DMS53 treated with DMSO at 0.1 percent for 48 hours (cell line): ENCODE measurements around the gene HEMK1.

Experiments used
- DNase-seq: peaks from one replicate; lab custom pipeline; 2025; ENCODE audit not compliant: unreplicated experiment; lab: John Stamatoyannopoulos, UW

HEMK1 gene

DNA sequence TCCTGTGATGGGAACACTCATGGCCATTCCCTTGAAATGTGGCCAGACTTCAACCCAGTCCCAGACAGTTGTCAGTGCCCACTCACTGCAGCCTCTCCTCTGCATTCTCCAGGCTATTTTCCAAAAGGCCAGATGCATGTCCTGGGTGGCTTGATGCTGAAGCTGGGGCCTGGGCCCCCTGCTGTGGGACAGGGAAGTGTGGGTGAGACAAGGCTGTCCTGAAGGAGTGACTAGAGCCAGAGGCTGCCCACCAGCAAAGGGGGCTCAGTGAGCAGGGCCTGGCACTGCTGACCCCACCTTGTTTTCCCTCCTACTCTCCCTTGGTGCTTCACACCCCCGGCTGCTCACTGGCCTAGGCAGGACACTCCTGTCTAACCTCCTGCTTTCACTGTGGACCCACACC is 30.4 kb downstream of the HEMK1 start:
- no peak for DNase-seq

DNA sequence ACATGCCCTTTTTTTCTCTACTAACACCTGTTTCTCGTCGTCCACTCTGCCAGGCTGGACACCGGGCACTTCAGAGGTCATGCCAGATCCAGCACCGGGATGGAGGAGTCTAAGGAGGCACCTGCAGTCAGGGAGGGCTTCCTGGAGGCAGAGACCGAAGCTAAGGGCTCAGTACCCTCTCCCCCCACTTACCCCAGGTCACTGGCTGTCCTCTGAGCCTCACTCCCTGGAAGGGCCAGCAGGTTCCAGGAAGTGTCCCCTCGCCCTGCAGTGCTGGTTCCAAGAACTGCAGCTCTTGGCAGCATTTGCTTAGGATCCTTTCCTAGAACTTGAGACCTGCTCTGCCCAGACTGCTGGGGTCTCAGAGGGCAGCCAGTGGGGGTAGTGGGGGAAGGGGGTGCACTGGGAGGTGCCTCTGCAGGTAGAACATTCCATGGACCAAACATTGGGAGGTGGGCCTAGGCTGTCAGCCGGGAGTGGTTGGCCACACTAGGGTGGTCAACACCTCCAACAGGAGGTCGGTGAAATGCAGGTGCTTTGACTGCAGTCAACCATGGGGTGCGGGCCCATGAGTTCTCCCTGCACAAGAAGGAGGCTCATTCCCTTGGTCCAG is 30.9 kb downstream of the HEMK1 start:
- no peak for DNase-seq

DNA sequence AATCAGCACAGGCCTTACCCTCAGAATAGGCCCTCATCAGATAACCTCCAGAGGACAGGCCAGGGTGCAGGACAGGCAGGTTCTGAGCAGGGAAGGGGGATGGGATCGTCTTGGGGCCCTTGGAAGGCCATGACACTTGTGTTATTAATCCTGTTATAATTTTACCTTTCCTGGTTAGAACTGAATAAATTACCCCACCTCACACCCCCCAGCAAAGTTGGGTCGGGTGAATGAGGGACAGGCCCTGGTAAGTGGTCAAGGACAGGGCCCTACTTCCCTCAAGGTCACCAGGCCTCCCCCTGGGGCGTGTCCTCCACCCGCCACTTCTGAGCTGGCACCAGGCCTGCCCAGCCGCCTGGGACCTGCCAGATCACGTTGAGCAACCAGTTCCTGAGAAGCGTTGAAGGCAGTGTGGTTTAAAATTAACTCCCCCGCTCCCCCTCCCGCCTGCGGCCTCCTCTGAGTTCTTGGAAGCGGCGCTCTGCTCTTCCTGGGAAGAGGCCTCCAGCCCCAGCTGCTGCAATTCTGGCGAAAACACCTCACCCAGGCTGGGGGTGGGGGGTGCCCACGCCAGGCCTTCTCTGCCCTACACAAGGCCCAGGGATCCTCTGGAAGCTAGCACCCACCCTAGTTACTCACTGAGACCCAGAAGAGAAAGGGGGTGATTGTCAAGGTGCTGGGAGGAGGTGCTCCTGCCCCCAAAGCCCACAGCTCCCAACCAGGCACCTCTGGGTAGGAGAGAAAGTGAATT is 31.7 kb downstream of the HEMK1 start:
- DNase-seq = peak; percentile 60

DNA sequence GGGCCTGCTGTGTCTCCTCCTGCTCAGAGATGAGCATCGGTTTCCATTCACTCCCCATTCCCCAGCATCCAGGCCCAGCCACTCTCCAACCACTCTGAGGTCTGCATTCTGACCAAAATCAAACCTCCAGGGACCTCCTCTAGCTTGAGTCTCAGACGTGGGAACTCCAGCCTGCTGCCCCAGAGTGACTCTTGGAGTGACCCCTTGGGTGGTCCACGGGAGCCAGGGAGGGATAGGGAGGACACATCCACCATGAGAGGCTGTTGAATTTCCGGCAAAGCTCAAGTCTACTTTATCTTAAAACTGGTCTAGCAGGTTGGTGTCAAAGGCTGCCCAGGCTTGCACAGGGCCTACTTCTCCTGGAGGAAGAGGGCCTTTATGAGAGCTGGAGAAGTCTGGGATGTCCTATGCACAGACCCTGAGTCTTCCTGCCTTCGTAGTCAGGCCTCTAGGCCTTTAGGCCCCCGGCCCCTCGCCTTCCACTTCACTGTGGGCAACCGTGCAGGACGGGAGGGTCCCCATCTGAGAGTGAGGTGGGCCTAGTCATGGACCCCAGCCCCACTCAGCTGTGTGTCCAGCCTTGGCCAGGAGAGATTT is 33.4 kb downstream of the HEMK1 start:
- DNase-seq = peak; percentile 33

DNA sequence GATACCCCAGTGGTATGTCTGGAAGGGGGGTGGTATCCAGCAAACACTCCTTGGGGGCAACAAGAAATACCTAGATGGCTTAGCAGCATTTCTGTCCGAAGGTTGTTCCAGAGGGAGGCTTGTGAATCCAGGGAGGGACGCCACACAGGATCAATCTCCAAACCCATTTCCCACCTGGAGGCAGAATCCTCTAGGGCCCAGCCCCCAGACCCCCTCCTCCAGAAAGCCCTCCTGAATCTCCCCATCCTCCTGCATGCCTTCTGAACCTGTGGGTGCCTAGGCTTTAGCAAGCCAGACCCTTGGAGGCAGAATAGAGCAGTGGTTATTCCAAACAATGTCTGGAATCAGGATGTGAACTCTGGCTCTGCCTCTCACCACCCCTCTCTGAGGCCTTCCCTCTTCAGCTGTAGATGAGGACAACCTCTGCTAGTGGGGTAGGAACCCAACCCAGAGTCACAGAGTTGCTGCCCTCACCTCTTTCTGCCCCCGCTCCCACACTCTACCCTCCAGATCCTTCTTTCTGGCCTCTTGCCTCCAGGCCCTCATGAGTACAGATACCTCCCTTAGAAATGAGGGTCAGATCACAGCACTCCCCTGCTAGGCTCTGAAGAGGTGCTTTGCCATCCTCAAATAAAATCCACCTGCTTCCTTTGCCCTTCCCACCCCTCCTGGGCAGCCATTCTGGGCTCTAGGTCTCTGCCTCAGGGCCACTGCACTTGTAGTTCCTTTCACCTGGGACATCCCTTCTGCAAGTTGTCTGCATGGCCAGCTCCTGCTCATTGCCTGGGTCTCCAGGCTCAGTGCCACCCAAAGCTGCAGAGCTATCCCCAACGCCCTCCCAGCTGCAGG is 34.2 kb downstream of the HEMK1 start:
- DNase-seq = no peak

DNA sequence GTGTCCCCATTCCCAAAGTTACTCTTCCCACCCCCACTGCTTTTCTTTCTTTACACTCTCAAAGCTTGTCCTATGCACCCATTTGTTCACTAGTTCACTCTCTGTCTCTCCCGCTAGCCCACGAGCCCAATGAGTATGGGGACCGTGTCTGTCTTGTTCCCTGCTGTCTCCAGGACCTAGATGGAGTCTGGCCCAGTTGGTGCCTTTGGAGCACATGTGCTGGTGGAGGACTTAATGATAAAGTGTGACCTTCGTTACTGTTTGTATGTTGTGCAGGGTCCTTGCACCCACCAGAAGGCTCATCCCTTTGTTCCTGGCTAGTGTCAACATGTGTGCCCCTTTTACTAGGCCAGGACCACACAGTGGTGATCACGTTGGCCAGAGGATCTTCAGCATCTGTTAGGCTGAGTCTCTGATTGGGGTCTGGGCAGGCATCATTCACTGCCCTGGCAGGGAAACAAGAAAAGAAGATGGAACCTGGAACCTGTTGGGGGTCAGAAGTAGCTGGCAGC is 34.8 kb downstream of the HEMK1 start:
- no peak for DNase-seq

DNA sequence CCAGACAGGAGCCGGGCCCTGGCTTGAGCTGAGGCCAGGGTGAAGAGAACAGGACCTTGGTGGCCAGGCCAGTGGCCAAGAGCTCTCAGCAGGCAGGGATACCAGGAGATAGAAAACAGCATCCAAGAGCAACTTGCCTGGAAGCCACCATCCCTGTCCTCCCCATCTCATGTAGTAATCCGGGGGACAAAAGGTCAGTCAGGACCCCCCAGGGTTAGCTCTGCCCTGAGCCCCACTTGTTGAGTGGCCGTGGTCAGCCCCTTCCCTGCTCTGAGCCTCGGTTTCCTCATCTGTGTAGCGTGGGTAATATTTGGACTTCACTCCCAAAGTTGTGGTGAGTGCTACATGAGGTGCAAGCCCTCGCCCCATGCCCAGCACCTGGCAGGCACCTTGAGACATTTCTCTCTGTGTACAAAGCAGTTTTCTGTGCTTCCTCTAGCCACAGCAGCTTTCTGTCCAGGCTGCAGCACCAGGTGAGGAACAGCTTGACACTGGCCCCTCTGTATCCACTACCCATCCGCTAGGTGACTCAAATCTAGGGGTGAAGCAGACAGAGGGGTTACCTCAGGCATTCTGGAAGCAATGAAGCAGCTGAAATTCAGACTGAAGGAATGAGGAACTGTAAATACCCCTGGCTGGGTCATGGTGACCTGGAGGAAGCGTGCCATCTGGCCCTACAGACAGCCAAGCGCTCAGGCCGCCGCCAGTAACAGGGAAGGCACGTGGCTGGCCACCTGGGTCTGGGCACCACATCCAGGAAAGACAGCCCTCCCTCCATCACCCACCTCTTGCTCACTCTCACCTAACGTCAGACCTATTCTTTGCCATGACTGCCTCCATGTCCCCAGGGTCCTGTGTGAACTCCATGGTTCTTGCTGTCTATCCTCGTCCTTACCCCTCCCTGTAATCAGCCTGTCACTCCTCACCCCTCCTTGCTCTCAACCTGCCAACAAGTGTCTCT is 35.6 kb downstream of the HEMK1 start:
- no peak for DNase-seq

DNA sequence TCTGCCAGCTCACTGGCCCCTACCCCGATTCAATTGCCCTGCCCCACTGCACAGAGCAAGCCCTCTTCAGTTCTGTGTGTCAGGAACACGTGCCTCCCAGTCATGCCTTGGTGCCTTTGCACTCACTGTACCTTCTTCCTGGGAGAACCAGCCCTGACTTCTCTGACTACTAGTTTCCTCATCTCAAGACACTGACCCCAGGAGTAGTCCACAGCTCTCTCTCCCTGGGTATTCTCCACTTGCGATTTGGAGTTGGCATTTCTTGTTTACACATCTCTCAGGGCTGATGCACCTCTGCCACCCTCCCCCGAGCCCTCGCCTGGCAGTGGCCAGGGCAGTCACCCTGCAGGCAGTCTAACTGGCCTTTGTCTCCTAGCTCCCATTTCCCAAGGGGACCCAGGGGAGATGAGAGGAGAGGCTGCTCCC is 36.6 kb downstream of the HEMK1 start:
- no peak for DNase-seq

DNA sequence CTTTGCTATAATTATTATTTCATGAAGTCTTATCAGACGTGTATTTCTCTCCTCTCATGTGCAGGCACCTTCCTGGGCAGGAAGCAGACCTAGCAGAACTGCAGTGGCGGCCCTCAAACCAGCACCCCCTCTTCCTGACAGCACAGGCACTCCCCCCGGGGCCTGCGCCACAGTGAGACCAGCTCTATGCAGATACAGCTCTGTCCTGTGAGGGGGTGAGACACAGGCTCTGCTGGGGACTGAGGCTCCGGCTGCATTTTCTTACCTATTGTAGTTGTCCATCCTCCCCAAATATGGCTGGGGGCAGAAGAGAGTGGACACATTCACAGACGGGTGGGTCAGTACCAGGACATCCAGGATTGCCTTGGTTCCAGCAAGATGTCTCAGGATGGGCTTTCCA is 37.3 kb downstream of the HEMK1 start:
- DNase-seq = no peak

DNA sequence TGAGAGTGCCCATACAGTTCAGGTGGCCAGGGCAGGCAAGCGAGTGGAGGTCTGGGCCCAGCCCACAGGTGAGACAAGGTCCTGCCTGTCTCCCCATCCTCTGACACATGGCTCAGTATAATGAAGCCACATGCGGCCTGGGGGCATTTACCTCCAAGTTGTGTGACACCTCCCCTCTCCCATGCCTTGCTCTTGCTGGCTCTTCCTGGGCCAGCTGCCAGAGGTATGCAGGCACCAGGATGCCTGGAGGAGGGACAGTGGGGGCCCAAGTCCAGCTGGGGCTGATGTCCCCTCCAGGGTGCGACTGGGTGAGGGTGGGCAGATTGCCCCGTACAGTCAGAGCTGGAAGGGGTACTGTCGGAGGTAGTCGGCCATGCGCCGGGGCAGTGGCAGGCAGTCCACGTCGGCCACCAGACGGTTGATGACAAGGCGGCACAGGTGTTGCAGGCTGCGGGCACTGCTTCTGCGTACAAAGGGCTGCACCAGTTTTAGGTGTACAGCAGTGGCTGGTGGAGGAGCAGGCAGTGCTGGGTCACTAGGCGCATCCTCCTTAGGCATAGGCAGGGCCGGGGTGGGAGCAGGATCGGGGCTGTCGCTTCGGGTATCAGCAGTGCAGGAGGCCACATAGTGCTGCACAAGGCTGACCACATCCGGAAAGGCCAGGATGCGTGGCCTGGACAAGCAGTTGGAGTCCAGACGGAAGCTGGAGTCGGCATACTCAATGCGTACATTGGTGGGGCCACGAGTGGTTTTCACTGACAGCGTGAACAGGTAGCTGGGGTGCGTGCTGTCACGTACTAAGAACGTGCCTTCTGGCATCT is 38.2 kb downstream of the HEMK1 start:
- no peak for DNase-seq

DNA sequence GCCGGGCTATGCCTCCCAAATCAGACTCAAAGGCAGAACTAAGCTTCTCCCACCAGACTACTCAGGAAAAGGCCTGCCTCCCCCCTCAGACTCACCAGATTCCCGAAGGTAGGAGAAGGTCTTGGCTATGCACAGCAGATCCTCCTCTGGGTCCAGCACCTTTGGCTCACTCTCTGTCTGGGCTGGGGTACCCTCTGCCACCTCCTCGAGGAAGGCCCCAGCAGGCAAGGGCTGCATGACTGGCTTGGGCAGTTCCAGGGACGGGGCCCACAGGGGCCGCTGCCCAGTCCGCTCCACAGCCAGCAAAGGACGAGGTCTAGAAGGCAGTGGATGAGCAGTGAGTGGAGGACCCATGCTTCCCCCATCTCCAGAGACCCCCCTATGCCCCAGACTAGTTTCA is 39.0 kb downstream of the HEMK1 start:
- no peak for DNase-seq

DNA sequence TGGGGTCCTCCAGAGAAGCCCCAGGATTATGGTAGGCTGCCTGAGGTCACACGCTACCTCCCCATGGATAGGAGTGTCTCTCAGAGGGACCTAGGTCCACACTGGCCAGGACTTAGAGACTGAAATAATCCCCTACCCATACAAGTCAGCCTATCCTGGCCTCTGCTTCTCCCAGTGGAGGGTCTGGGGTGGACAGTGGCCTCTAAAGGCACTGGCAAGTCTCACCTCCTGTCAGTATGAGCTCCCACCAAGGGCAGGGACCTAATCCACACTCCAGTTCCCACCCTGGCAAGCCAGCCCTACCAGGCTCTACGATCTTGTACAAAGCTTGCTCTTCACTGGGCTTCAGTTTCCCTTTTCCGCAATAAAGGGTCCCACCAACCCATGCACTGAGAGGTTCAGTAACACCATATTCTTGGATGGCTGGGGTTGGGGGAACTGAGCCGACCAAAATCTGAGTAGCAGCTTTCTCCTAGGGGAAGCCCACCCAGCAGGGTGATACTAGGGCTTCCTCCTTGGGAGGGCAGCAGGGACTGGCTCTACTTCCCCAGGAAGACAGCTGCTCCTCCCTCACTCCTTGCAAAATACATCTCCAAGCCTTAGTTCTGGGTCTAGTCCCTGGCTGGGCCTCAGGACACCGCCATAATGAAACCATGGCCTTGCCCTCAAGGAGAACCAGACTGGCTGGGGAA is 39.9 kb downstream of the HEMK1 start:
- no peak for DNase-seq

DNA sequence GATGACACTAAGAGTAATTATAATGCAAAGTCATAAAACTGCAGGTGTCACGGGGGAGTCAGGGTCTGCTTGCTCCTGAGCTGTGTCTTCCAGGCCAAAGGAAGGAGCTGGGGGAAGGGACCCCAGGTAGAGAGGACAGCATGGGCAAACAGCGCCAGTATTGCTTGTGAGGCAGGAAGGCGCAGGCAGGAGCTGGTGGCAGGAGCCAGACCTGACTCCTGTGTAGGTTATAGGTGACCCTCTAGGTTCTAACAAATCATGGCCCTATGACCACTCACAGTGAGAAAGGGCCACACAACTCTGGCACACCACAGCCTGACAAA is 40.4 kb downstream of the HEMK1 start:
- DNase-seq = no peak

DNA sequence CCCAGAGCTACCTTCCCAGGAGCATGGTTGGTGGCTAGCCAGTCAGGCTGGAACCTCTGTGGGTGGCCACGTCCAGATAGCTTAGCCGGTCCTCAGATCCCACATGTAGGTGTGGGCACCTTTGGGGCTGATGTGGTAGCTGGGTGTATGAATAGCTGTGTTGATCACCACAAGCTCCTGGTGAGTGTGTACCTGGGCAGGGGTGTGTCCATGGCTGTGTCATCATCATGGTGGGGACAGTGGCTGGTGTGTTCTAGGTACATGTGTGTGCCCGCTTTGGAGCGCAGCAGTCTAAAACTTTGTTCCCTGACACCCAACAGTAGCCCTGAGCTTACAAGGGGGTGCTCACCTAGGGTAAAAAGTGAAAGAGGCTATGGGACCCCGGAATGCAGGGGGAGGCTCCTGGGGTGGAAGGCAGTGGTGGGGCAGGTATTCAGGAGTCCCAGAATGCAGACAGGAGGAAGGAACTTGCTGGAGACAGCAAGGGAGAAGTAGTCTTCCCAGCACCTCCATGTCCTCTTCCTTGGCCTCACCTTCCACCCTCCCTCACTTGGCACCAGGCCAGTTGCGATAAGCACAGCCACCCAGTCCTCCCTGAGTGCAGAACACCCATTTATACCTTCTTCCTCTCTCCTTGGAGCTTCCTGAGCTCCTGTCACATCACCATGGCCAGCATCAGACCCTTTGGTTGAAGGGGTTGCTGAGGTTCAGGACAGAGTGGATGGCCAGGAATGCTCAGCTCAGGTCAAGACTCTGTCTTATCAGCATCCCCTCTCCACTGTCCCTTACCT is 41.1 kb downstream of the HEMK1 start:
- no peak for DNase-seq

DNA sequence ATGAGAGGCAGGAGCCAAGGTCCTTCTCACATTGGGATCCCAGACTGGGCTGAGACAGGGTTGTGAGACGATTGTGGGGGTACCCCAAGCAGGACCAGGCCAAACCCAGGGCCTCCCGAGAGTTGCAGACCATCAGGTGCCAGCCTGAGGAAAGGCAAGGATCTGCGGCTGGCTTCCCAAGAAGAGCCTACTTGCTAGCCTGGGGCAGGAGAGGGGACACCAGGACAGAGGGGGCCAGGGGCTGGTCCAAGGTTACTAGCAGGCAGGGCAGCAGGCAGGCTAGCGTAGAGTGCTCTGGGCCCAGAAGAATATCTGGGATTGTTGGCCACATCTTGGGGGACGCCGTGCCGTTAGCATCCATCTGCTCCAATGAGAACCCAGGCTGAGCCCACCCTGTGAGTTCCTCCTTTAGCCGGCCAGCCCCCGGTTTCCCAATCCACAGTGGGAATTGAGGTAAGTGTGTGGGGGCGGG is 41.7 kb downstream of the HEMK1 start:
- DNase-seq = no peak

DNA sequence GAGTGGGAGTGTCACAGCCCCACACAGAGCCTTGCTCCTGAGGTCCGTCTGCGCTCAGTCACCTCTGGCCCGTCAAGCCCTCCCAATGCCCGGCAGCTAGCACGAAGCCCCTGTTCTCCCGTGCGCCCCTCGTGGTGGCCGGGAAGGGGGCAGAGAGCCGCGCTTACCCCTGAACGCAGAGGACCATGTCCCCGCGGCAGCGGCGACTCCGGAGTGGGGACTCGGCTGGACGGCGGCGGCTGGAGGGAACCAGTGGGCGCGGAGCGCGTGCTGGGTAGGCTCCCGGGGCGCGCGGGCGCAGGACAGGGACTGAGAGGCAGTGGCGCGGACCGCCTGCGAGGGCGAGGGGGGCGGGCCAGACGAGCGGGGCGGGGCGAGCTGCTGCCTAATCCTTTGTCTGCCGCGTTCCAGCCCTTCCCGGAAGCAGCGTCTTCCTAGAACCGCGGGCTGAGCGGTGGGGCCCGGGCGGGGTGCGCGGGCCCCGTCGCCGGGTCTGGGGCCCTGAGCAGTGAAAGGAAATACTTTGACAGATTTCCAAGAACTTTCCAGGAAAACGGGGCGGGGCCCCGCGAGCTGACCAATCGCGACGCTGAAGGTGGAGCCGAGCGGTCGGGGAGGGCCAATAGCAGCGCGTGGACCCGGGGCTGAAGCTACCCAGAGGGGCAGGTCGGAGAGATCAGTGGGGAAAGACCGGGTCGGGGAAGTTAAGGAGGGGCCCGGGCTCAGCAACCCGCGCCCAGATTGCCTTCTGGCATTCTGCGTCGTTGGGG is 42.3 kb downstream of the HEMK1 start, which contains the start of gene CISH:
TSS of gene CISH (minus strand) at position 311 of the 770 bp plus-strand sequence. CDS start at position 187, 124 bp downstream.
- DNase-seq = peak; percentile 49

DNA sequence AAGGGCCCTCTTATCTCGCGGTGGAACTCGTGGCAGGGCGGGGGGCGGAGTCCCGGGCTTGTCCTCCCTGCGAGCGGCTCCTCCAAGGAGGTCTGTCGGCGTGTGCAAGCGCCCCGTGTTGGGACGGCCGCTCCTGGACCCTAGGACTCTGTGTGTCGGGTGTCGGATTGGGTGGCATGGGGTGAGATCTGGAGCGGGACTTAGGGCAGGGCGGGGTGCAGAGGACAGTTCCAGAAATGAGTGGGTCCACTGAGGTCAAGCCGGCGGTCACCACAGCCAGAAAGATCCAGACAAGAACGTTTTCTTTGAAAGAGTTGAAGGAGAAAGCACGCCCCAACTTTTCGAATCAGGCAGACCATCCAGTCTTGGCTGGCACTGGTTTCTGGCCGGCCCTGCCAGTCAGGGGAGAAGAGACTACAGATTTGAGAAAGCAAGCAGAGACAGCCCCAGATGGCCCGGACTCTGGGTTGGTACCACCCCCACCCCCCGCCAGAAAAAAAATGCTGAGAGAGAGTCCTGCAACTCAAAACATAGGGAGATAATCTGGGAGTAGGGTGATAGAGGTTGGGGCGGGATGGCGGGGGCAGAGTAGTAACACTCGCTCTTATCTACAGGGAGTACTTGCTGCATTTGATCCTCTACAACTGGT is 43.0 kb downstream of the HEMK1 start:
- no peak for DNase-seq
